WTC11 (cell line): ENCODE measurements around the gene CLIP2. TPM values are rescaled to one million over a fixed set of nuclear protein-coding genes. Genes with fewer than 3 reads are reported as not detected.

Experiments
- ATAC-seq: fragments of 200-7000 bp; cut with Tn5 transposase; 2 replicates; pipeline ENCODE4 v1.10.0; 2021; ENCODE audit warnings: mild to moderate bottlenecking, moderate library complexity
- CTCF ChIA-PET: fragments of 300-600 bp; sonication (Branson Sonifier 250); formaldehyde crosslinking; loops from one replicate; lab custom pipeline; 2021; ENCODE audit warnings: antibody characterized with exemption; lab: Charles Lee
- POLR2A ChIA-PET: fragments of 350-600 bp; sonication (Branson Sonifier 250); formaldehyde crosslinking; loops from one replicate; lab custom pipeline; 2021; ENCODE audit warnings: antibody characterized with exemption; lab: Charles Lee
- DNase-seq: peaks from one replicate; pipeline ENCODE4 v3.0.0; 2021; ENCODE audit warnings: low spot score
- H3K27ac Mint-ChIP-seq: 2 replicates; pipeline ENCODE4 v1.8.0; 2021; ENCODE audit warnings: mixed read lengths
- H3K27me3 Mint-ChIP-seq: 2 replicates; pipeline ENCODE4 v1.8.0; 2021; ENCODE audit warnings: low read depth, mild to moderate bottlenecking, moderate library complexity, mixed read lengths
- H3K36me3 Mint-ChIP-seq: 2 replicates; pipeline ENCODE4 v1.8.0; 2021; ENCODE audit warnings: mixed read lengths
- H3K4me1 Mint-ChIP-seq: 2 replicates; pipeline ENCODE4 v1.8.0; 2022; ENCODE audit warnings: mixed read lengths
- H3K4me3 Mint-ChIP-seq: 2 replicates; pipeline ENCODE4 v1.8.0; 2021; ENCODE audit warnings: mild to moderate bottlenecking, moderate library complexity, mixed read lengths
- H3K9me3 Mint-ChIP-seq: 2 replicates; pipeline ENCODE4 v1.8.0; 2021; ENCODE audit warnings: mixed read lengths
- ARID4B ChIP-seq: sonication (generic); formaldehyde crosslinking; IDR thresholded peaks from 2 replicates; pipeline ENCODE4 v1.8.0; 2023; ENCODE audit warnings: missing genetic modification reagents, mild to moderate bottlenecking, borderline replicate concordance
- ELF4 ChIP-seq: sonication (generic); formaldehyde crosslinking; IDR thresholded peaks from 2 replicates; pipeline ENCODE4 v1.8.1; 2022; ENCODE audit warnings: low read depth, mild to moderate bottlenecking, moderate library complexity, missing genetic modification reagents
- ESRRA ChIP-seq: sonication (generic); formaldehyde crosslinking; IDR thresholded peaks from 2 replicates; pipeline ENCODE4 v1.8.1; 2022; ENCODE audit warnings: mild to moderate bottlenecking, missing genetic modification reagents, borderline replicate concordance
- FOXK1 ChIP-seq: sonication (generic); formaldehyde crosslinking; IDR thresholded peaks from 2 replicates; pipeline ENCODE4 v1.8.0; 2022; ENCODE audit warnings: mild to moderate bottlenecking, moderate library complexity, missing genetic modification reagents
- FOXP1 ChIP-seq: sonication (generic); formaldehyde crosslinking; IDR thresholded peaks from 2 replicates; pipeline ENCODE4 v1.8.0; 2022; ENCODE audit warnings: missing genetic modification reagents, mild to moderate bottlenecking, moderate library complexity, borderline replicate concordance
- IRF2 ChIP-seq: sonication (generic); formaldehyde crosslinking; IDR thresholded peaks from 2 replicates; pipeline ENCODE4 v1.8.0; 2022; ENCODE audit warnings: low read depth, missing genetic modification reagents, borderline replicate concordance
- JAZF1 ChIP-seq: fragments of 250-450 bp; sonication (Bioruptor Pico); IDR thresholded peaks from 2 replicates; pipeline ENCODE4 v1.9.0; 2021; ENCODE audit warnings: moderate library complexity, mild to moderate bottlenecking, inconsistent platforms
- JUN ChIP-seq: sonication (generic); formaldehyde crosslinking; IDR thresholded peaks from 2 replicates; pipeline ENCODE4 v1.8.0; 2023; ENCODE audit warnings: mild to moderate bottlenecking, missing genetic modification reagents
- NFYB ChIP-seq: sonication (generic); formaldehyde crosslinking; conservative IDR thresholded peaks from 2 replicates; pipeline ENCODE4 v1.8.0; 2022; ENCODE audit warnings: low read depth, missing genetic modification reagents
- NR2C2 ChIP-seq: sonication (generic); formaldehyde crosslinking; IDR thresholded peaks from 2 replicates; pipeline ENCODE4 v1.8.0; 2022; ENCODE audit warnings: mild to moderate bottlenecking, missing genetic modification reagents
- OVOL2 ChIP-seq: fragments of 250-450 bp; sonication (Bioruptor Pico); IDR thresholded peaks from 2 replicates; pipeline ENCODE4 v1.9.0; 2021; ENCODE audit warnings: mild to moderate bottlenecking, borderline replicate concordance
- PRRX2 ChIP-seq: fragments of 250-450 bp; sonication (Bioruptor Pico); IDR thresholded peaks from 2 replicates; pipeline ENCODE4 v1.8.0; 2021; ENCODE audit warnings: mild to moderate bottlenecking
- RORB ChIP-seq: fragments of 250-450 bp; sonication (Bioruptor Pico); IDR thresholded peaks from 2 replicates; pipeline ENCODE4 v1.9.0; 2021; ENCODE audit warnings: mild to moderate bottlenecking
- SOX15 ChIP-seq: fragments of 250-450 bp; sonication (Bioruptor Pico); IDR thresholded peaks from 2 replicates; pipeline ENCODE4 v1.9.0; 2021; ENCODE audit warnings: mild to moderate bottlenecking
- USF2 ChIP-seq: sonication (generic); formaldehyde crosslinking; IDR thresholded peaks from 2 replicates; pipeline ENCODE4 v1.8.1; 2023; ENCODE audit warnings: mild to moderate bottlenecking, missing genetic modification reagents, moderate library complexity
- ZNF138 ChIP-seq: sonication (generic); formaldehyde crosslinking; conservative IDR thresholded peaks from 2 replicates; pipeline ENCODE4 v1.8.1; 2022; ENCODE audit warnings: mild to moderate bottlenecking, moderate library complexity, missing genetic modification reagents
- ZNF219 ChIP-seq: sonication (generic); formaldehyde crosslinking; IDR thresholded peaks from 2 replicates; pipeline ENCODE4 v1.8.0; 2023; ENCODE audit warnings: missing genetic modification reagents, mild to moderate bottlenecking, borderline replicate concordance
- ZNF263 ChIP-seq: sonication (generic); formaldehyde crosslinking; IDR thresholded peaks from 2 replicates; pipeline ENCODE4 v1.8.1; 2022; ENCODE audit warnings: low read depth, mild to moderate bottlenecking, moderate library complexity, missing genetic modification reagents
- ZNF281 ChIP-seq: sonication (generic); formaldehyde crosslinking; IDR thresholded peaks from 2 replicates; pipeline ENCODE4 v1.8.0; 2023; ENCODE audit warnings: mild to moderate bottlenecking, missing genetic modification reagents
- ZNF671 ChIP-seq: fragments of 250-450 bp; sonication (Bioruptor Pico); IDR thresholded peaks from 2 replicates; pipeline ENCODE4 v1.8.0; 2021; ENCODE audit warnings: mild to moderate bottlenecking
- total RNA-seq: library from RNA; stranded (reverse); gene quantifications from 3 replicates; pipeline ENCODE4 v1.2.3, GENCODE V29; 2021

The CLIP2 gene
- total RNA-seq, 1 experiment from 2014 or later, result 48.1 TPM

GRCh38 chr7:74375726-74376220 lies 86.6 kb downstream of the CLIP2 start:
- H3K4me3 Mint-ChIP-seq, result no peak overlapping the region
- POLR2A ChIA-PET, result interaction anchor here (0.6 to 1.1 kb wide), 2 partner anchors 81 to 88 kb away, joined by 3 to 4 read pairs; no protein-coding TSS in a partner anchor
- no peaks in the 10 kb centered on the region for H3K27me3 Mint-ChIP-seq
- DNase-seq (no peak), ATAC-seq (no peak)
- H3K36me3 Mint-ChIP-seq, result peaks cover 11% of the 10 kb centered on the region
- CTCF ChIA-PET, result interaction anchor here (0.7 to 1.1 kb wide), 2 partner anchors 26 kb away, joined by 3 read pairs; no protein-coding TSS in a partner anchor
- no peaks in the 10 kb centered on the region for H3K9me3 Mint-ChIP-seq
- H3K4me1 Mint-ChIP-seq, result peaks cover 28% of the 10 kb centered on the region
- no peak overlapping the region for H3K27ac Mint-ChIP-seq
- TF ChIP-seq ESRRA (CRISPR knock-in tag) (no peak), ZNF281 (CRISPR knock-in tag) (no peak), ZNF671 (CRISPR knock-in tag) (no peak), OVOL2 (CRISPR knock-in tag) (no peak), USF2 (CRISPR knock-in tag) (no peak), FOXK1 (CRISPR knock-in tag) (no peak), JUN (CRISPR knock-in tag) (no peak), FOXP1 (CRISPR knock-in tag) (no peak), ELF4 (CRISPR knock-in tag) (no peak), NR2C2 (no peak), RORB (CRISPR knock-in tag) (no peak), ZNF263 (CRISPR knock-in tag) (no peak), IRF2 (CRISPR knock-in tag) (no peak), JAZF1 (CRISPR knock-in tag) (no peak), PRRX2 (CRISPR knock-in tag) (no peak), SOX15 (no peak), NFYB (no peak), ARID4B (CRISPR knock-in tag) (no peak), ZNF138 (CRISPR knock-in tag) (no peak), ZNF219 (CRISPR knock-in tag) (no peak)
- TF ChIP-seq, all 79 proteins: peak for 0
